ENCODE results near the gene ZNRD2. TPM values are rescaled to one million over a fixed set of nuclear protein-coding genes. Genes with fewer than 3 reads are reported as not detected.

Gene ZNRD2
- total and polyA plus RNA-seq, 2 of the 8 experiments (the other 6 are each of a cell fraction or from before 2014, with no cell fraction given), result 53.4 to 125 TPM

DNA sequence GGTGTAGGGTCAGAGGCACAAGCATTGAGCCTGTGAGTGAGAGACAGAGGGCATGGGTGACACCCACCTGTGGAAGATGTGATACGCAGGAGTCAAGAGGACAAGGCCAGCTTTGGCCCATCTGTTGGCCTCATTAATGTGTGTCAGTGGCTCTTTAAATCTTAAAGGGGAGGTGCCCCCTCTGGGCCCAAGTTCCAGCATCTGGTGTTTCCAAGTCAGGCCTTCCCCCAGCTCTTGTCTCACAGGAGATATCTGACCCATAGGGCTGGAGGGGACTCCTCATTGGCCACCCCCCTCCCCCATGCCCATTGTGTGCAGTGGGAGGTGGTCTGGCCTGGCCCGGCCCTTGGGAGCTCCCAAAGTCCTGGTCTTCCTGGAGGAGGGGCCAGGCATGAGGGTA lies 16.4 kb downstream of the ZNRD2 start (continued):
- TF ChIP-seq, protein P1, sequence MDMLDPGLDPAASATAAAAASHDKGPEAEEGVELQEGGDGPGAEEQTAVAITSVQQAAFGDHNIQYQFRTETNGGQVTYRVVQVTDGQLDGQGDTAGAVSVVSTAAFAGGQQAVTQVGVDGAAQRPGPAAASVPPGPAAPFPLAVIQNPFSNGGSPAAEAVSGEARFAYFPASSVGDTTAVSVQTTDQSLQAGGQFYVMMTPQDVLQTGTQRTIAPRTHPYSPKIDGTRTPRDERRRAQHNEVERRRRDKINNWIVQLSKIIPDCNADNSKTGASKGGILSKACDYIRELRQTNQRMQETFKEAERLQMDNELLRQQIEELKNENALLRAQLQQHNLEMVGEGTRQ (IDR thresholded peaks at IDR 0.05; ENCODE audit: low read length), result no peak
- TF ChIP-seq SIRT6 (IDR thresholded peaks at IDR 0.05; ENCODE audit: low read length) (no peak), CBX8 (IDR thresholded peaks at IDR 0.05; ENCODE audit: borderline replicate concordance, low read depth, low read length) (no peak), EZH2 (IDR thresholded peaks at IDR 0.05; ENCODE audit: low read depth, low read length, severe bottlenecking) (no peak), JUND (IDR thresholded peaks at IDR 0.05; ENCODE audit: low read length) (no peak)
- TF ChIP-seq, protein P2, sequence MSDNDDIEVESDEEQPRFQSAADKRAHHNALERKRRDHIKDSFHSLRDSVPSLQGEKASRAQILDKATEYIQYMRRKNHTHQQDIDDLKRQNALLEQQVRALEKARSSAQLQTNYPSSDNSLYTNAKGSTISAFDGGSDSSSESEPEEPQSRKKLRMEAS (IDR thresholded peaks at IDR 0.05), result no peak
